ENCODE data around the gene DSCAM. TPM values are rescaled to one million over a fixed set of nuclear protein-coding genes. Genes with fewer than 3 reads are reported as not detected.

The DSCAM gene
- total and polyA plus RNA-seq, 10 of the 15 experiments (the other 5 are each of a cell fraction or from before 2014, with no cell fraction given) = not detected

DNA sequence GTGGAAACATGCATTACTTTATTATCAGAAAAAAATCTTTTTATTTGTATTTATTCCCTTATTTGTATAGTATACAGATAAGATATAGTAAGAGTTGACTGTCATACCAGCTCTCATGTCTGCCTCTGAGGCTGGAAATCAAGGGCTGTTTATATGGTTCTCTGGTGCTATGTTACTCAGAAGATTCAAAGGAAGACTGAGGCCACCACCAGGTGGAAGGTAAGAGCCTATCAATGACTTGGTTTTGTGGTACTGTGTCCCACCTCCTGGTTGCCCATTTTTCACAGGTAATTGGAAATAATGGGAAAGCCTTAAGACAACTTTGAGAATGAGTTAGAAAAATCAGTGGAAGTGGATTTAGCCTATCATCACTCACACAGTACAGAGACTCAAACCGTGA lies 342.1 kb downstream of the DSCAM start:
- Histone ChIP-seq H3K4me2 (ENCODE audit: control insufficient read depth, insufficient read depth) (no peak overlapping the region), H3K9me3 (replicated peaks; ENCODE audit: control insufficient read depth, insufficient read depth, low read length) (no peaks in the 10 kb centered on the region), H3K36me3 (ENCODE audit: control insufficient read depth in 2 of 2, insufficient read depth in 2 of 2, low read length in 1 of 2) (no peaks in the 10 kb centered on the region), H3K27me3 (replicated peaks in 1 of 2; ENCODE audit: control insufficient read depth in 2 of 2, insufficient read depth in 2 of 2, low read length in 1 of 2) (no peaks in the 10 kb centered on the region), H3K9ac (ENCODE audit: control insufficient read depth, insufficient read depth, low read length) (no peak overlapping the region), H4K20me1 (ENCODE audit: control insufficient read depth, insufficient read depth) (no peaks in the 10 kb centered on the region), H3K4me3 (no peak overlapping the region), H2AFZ (ENCODE audit: control insufficient read depth, low read depth, low read length) (no peak overlapping the region), H3K79me2 (ENCODE audit: control insufficient read depth, insufficient read depth, low read length) (no peaks in the 10 kb centered on the region), H3K4me1 (ENCODE audit: control insufficient read depth, insufficient read depth, low read length) (no peaks in the 10 kb centered on the region), H3K27ac (ENCODE audit: control insufficient read depth, insufficient read depth) (no peak overlapping the region)
- ATAC-seq = no peak
- POLR2A ChIA-PET = no interaction called here
- RAD21 ChIA-PET (ENCODE audit: unreplicated experiment) = no interaction called here
- 0% methylated on average over 1 of the region's 1 CpG for WGBS (ENCODE audit: insufficient coverage, insufficient replicate concordance, low lambda C conversion rate, missing lambda C conversion rate)
- FAIRE-seq = no peak
- intact Hi-C loops (cut with micrococcal nuclease; ENCODE audit: unreplicated experiment) (no loop called here), in situ Hi-C loops (cut with MboI) (no loop called here)
- DNase-seq (ENCODE audit: low read depth, low spot score) = no peak
- TF ChIP-seq PAX8 (IDR thresholded peaks at IDR 0.05) (no peak), HDAC6 (IDR thresholded peaks at IDR 0.05; ENCODE audit: unreplicated experiment) (no peak), MTA2 (IDR thresholded peaks at IDR 0.05; ENCODE audit: low read depth) (no peak), YY1 (IDR thresholded peaks at IDR 0.05; ENCODE audit: low read depth, low read length) (no peak), PKNOX1 (IDR thresholded peaks at IDR 0.05) (no peak), CEBPB (IDR thresholded peaks at IDR 0.05; ENCODE audit: borderline replicate concordance in 1 of 2, low read depth in 2 of 2, low read length in 2 of 2) (no peak), WRNIP1 (IDR thresholded peaks at IDR 0.05; ENCODE audit: borderline replicate concordance, low read depth, low read length) (no peak), JUNB (IDR thresholded peaks at IDR 0.05) (no peak), RCOR1 (conservative IDR thresholded peaks at IDR 0.05; ENCODE audit: low read depth, low read length) (no peak), ATF7 (IDR thresholded peaks at IDR 0.05; ENCODE audit: low read depth) (no peak), POLR2AphosphoS5 (IDR thresholded peaks at IDR 0.05; ENCODE audit: low read length) (no peak), HSF1 (IDR thresholded peaks at IDR 0.05; ENCODE audit: low read depth, low read length) (no peak), HDAC2 (IDR thresholded peaks at IDR 0.05) (no peak), BRCA1 (IDR thresholded peaks at IDR 0.05; ENCODE audit: low read depth, low read length) (no peak), TARDBP (IDR thresholded peaks at IDR 0.05; ENCODE audit: borderline replicate concordance) (no peak)
- TF ChIP-seq, protein P1, sequence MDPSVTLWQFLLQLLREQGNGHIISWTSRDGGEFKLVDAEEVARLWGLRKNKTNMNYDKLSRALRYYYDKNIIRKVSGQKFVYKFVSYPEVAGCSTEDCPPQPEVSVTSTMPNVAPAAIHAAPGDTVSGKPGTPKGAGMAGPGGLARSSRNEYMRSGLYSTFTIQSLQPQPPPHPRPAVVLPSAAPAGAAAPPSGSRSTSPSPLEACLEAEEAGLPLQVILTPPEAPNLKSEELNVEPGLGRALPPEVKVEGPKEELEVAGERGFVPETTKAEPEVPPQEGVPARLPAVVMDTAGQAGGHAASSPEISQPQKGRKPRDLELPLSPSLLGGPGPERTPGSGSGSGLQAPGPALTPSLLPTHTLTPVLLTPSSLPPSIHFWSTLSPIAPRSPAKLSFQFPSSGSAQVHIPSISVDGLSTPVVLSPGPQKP (IDR thresholded peaks at IDR 0.05; ENCODE audit: low read depth, low read length) = no peak
- SMC1A ChIA-PET (ENCODE audit: uncharacterized antibody, unreplicated experiment) = no interaction called here
- BruUV-seq (replicated peaks) = no TSS peak
- CTCF ChIA-PET = no interaction called here

All from GM12878 (cell line).